HG02798 (cell line): Measurements from ENCODE around the gene CPSF7.
A peak's percentile ranks its signal among the peaks of the same experiment; 100 is the strongest.
"Not testable (repeated sequence)": the region's sequence is repeated elsewhere in the genome, so short reads cannot be mapped to it uniquely, and the experiment has no call there.

Source experiments
- ATAC-seq: cut with Tn5 transposase; IDR thresholded peaks from one replicate; pipeline ENCODE4 v1.9.1; 2021; ENCODE audit warnings: mild to moderate bottlenecking; ENCODE audit not compliant: unreplicated experiment, poor library complexity

Gene CPSF7

DNA sequence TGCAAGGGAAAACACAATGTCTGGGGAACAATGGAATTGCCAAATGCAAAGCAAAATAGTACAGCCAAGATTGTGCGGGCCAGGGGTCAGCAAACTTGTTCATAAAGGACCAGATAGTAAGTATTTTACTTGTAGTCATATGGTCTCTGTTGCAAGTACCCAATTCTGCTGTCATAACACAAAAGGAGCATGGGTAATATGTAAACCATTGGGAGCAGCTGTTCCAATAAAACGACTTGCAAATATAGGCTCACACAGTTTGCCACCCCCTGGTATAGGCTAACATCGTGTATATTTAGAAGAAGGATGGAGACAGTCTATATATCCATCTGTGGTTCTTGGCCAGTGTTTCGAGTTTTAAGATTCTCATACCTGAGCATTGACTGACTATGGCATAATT is 15.7 kb upstream of the CPSF7 start:
- ATAC-seq = no peak

GRCh38 chr11:61442616-61443015 is 12.8 kb upstream of the CPSF7 start:
- ATAC-seq = no peak

- ATAC-seq = no peak
Measured at GRCh38 chr11:61439615-61440014, 9.8 kb upstream of the CPSF7 start.

DNA sequence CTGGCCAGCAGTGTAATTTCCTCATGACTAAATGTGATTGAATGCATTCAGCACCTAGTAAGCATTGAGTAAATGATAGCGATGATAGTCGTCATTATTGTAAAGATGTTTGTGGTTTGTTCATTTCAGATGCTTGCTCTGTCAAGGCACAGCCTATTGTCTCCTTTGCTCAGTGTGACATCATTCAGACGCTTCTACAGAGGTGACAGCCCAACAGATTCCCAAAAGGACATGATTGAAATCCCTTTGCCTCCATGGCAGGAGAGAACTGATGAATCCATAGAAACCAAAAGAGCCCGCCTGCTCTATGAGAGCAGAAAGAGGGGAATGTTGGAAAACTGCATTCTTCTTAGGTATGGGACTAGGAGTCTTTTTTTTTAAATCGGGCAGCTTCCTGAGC is 7.7 kb upstream of the CPSF7 start:
- no peak for ATAC-seq

DNA sequence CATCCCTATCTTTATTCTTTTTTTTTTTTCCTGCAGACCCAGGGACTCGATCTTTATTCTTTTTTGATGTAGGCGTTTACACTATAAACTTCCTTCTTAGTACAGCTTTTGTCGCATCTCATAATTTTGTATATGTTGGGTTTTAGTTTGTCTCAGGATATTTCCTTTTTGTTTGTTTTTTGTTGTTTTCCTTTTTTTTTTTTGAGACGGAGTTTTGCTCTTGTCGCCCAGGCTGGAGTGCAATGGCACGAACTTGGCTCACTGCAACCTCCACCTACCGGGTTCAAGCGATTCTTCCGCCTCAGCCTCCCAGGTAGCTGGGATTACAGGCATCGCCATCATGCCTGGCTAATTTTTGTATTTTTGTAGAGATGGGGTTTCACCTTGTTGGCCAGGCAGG is 1.1 kb upstream of the CPSF7 start:
- not testable (repeated sequence) for ATAC-seq

DNA sequence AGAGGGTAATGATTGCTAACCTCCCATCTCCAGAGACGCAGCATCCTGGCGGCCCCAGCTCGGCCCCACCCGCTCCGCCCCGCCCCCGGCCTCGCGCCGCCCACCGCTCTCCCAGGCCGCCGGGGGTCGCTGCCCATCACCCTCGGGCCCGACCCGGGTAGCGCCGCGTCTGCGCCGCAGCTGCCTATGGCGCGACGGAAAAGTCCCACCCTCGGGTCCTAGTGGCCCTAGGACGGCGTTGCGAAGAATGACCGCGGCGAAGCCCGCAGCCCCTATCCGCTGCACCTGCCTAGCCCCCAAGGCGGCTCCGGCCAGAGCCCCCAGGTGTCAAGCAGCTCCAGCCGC is 457 bp downstream of the CPSF7 start:
- ATAC-seq = peak; percentile 58

DNA sequence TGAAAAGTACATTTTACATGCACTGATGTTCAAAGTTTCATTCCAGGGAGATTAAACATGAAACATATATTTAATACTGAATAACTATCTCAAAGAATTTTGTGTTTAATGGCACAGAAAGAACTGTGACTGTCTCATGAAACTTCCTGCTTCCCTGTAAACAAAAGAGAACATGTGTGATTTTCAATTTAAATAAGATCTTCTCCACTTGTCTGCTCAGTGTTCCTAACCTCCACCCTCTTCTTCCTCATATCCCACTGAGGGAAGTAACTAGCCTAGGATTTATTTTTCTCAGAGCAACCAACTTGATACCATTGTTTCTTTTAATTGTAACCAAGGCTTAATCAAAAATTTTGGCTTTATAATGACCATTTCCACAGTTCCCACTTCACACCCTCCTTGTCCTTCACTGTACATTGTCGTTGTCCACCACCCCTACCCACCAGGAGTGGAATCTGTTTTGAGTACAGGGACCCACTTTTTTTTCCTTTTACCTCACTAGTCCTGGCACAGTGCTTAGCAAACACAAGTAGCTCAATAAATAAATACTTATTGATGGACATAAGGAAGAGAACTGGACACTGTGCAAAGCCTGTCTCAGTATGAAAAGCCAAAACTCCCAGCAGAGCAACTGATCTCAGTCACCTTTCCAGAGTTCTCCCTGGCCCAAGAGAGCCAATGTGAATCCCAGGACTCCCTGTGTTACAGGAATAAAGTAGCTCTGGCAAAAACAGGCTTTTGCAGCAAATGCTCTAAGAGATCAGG is 4.2 kb downstream of the CPSF7 start:
- no peak for ATAC-seq

DNA sequence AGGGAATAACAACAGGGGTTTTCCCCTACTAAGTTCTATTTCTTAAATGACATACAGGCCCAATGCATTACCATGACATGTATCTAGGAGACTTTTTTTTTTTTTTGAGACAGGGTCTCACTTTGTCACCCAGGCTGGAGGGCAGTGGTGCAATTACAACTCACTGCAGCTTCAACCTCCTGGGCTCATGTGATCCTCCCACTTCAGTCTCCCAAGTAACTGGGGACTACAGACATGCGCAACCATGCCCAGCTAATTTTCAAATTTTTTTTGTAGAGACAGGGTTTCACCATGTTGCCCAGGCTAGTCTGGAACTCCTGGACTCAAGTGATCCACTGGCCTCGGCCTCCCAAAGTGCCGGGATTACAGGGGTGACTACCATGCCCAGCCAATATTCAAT is 7.5 kb downstream of the CPSF7 start:
- ATAC-seq = no peak

- ATAC-seq = no peak
Measured at GRCh38 chr11:61418136-61418535, 11.6 kb downstream of the CPSF7 start.

DNA sequence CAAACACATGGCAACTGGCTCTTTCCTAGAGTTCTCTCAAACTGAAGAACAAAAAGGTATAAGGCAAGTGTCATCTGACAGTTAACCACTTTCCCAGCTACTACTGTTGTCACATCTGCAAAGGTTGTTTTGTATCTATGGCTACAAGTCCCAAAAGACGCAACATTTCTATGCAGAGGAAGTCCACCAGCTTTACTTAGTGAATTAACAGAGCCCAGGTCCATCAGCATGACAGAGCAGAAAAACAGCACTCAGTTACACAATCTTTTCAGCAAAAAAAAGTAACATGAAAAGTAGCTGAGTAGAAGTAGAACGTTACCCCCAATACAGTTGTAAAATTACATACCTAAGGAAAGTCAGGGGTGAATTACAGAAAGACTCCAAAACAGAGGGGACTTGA is 12.1 kb downstream of the CPSF7 start:
- ATAC-seq = no peak

DNA sequence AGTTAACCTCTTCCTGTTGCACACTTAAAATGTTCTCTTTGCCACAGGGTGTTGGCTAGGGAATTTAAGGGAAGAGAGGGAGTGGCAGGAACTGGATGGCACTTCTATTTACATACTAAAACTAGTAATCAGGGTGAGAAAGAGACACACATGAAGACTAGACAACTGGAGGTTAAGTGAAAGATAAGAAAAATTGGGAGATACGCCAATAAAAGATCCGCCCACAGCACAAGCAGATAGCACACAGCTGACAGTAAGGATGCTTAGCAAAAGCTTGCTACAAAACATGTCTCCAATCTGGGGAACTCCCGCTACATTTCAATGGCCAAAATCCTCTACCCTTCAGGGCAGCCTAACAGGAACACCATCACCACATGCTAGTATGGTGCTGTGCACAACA is 12.8 kb downstream of the CPSF7 start:
- ATAC-seq = no peak

GRCh38 chr11:61415381-61415780 is 14.4 kb downstream of the CPSF7 start:
- no peak for ATAC-seq

DNA sequence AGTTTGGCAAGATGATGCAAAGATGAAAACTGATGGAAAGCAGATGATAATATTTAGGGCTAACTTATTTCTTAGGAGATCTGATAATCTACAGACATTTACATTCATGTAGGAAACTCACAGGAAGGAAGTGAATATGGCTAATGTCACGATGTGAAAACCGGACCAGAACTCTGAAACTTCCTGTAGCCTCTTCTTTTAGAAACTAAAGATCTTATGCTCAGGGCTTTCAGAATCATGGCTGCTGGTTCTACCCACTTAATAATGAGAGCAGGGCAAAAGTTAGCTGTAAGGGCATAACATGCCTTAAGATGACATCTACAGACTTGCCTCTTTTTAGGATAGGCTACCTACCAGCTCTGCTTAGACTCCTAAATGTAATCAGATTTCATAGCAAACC is 15.2 kb downstream of the CPSF7 start:
- no peak for ATAC-seq

GRCh38 chr11:61413496-61413895 is 16.3 kb downstream of the CPSF7 start:
- ATAC-seq = no peak

GRCh38 chr11:61411589-61411988 is 18.2 kb downstream of the CPSF7 start:
- ATAC-seq = no peak

GRCh38 chr11:61406991-61407728 is 22.6 kb downstream of the CPSF7 start:
- ATAC-seq = no peak

- no peak for ATAC-seq
Measured at GRCh38 chr11:61406067-61406466, 23.7 kb downstream of the CPSF7 start.

- no peak for ATAC-seq
Measured at GRCh38 chr11:61404641-61405040, 25.1 kb downstream of the CPSF7 start.

GRCh38 chr11:61404103-61404502 is 25.7 kb downstream of the CPSF7 start:
- ATAC-seq = no peak

DNA sequence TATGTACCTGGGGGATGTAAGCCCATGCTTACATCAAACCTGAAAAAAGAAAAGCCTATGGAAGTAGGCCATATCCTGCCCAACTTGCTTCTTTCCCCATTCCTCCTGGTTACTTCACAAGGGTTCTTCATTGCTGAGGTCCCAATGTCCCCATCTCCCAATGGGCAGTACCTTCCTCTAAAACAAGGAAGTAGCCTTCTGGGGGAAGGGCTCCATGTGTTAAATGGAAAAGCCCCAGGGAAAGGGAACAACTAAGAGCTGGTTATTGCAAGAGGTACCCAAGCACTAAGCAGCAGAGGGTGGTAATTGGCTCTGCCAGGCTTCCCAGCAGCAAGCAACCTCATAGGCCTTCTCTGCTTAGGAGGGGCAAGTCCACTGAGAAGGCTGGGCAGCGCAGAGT is 26.1 kb downstream of the CPSF7 start:
- no peak for ATAC-seq

DNA sequence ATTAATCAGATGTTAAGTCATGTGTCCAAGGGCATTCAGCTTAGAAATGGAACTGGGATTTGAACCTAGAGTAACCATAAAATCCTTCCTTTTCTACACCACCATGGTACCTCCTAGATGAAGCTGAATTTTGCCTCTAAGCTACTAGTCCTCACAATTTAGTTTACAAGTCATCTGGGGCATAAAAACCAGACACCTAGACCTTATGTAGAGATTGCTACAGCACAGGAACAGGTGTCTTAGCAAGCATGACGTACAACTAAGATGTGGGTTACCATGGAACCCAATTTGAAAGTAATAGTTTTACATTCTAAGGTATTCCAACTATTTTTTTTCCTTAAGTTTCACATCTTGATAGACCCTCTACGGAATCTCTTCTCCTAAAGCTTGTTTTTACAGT is 28.2 kb downstream of the CPSF7 start:
- ATAC-seq = no peak

- ATAC-seq = no peak
Measured at GRCh38 chr11:61401173-61401572, 28.6 kb downstream of the CPSF7 start.
